Smooth muscle cell (in vitro differentiated cells): ENCODE results near the gene GADD45GIP1. TPM values are rescaled to one million over a fixed set of nuclear protein-coding genes. Genes with fewer than 3 reads are reported as not detected.

Experiments used
- DNase-seq: peaks from one replicate; lab custom pipeline; 2025; ENCODE audit not compliant: unreplicated experiment; lab: John Stamatoyannopoulos, UW
- H2AFZ ChIP-seq: fragments of 200-600 bp; sonication (generic); 2 replicates; pipeline ENCODE4 v1.6.0; 2016; ENCODE audit warnings: antibody characterized with exemption, low read depth, mild to moderate bottlenecking
- H3F3A ChIP-seq: fragments of 200-600 bp; sonication (generic); 2 replicates; pipeline ENCODE4 v1.6.0; 2017; ENCODE audit warnings: antibody characterized with exemption, low read depth
- H3K27ac ChIP-seq: fragments of 200-600 bp; sonication (generic); 2 replicates; pipeline ENCODE4 v1.5.1; 2016; ENCODE audit warnings: low read depth, mild to moderate bottlenecking
- H3K27me3 ChIP-seq: fragments of 200-600 bp; sonication (generic); 2 replicates; pipeline ENCODE4 v1.6.1; 2016; ENCODE audit warnings: low read depth, mild to moderate bottlenecking
- H3K36me3 ChIP-seq: fragments of 200-600 bp; sonication (generic); 2 replicates; pipeline ENCODE4 v1.5.1; 2016; ENCODE audit warnings: low read depth
- H3K4me1 ChIP-seq: fragments of 200-600 bp; sonication (generic); 2 replicates; pipeline ENCODE4 v1.5.1; 2016; ENCODE audit warnings: low read depth
- H3K4me2 ChIP-seq: fragments of 200-600 bp; sonication (generic); 2 replicates; pipeline ENCODE4 v1.6.0; 2016; ENCODE audit warnings: mild to moderate bottlenecking
- H3K4me3 ChIP-seq: fragments of 200-600 bp; sonication (generic); 2 replicates; pipeline ENCODE4 v1.5.1; 2016; ENCODE audit warnings: mild to moderate bottlenecking
- H3K79me2 ChIP-seq: fragments of 200-600 bp; sonication (generic); 2 replicates; pipeline ENCODE4 v1.6.0; 2016; ENCODE audit warnings: low read depth, mild to moderate bottlenecking
- H3K9ac ChIP-seq: fragments of 200-600 bp; sonication (generic); 2 replicates; pipeline ENCODE4 v1.6.0; 2016; ENCODE audit warnings: low read depth
- H3K9me3 ChIP-seq: fragments of 200-600 bp; sonication (generic); replicated peaks from 2 replicates; pipeline ENCODE4 v1.5.1; 2016; ENCODE audit warnings: low read depth
- H4K20me1 ChIP-seq: fragments of 200-600 bp; sonication (generic); 2 replicates; pipeline ENCODE4 v1.6.0; 2016; ENCODE audit warnings: low read depth
- WGBS: methylation state at CpG from one replicate; pipeline ENCODE4 v1.1.7; 2016; ENCODE audit warnings: low lambda C conversion rate; 5-methylcytosine and 5-hydroxymethylcytosine counted together
- polyA plus RNA-seq: library from polyadenylated mRNA; unstranded; fragments of >200 nt; fragmentation: Nextera tagmentation; extraction: Ambion mirVana; gene quantifications from 2 replicates; pipeline ENCODE4 v1.2.1, GENCODE V29; 2016
- total RNA-seq: library from RNA; depleted of rRNA; stranded (reverse); fragments of >200 nt; gene quantifications from 2 replicates; pipeline ENCODE4 v1.2.3, GENCODE V29; 2014
- TF ChIP-seq, protein P1 (sequence below): fragments of 200-600 bp; sonication (generic); IDR thresholded peaks from 2 replicates; pipeline ENCODE4 v1.5.1; 2017; ENCODE audit warnings: borderline replicate concordance, mild to moderate bottlenecking, antibody characterized with exemption; ENCODE audit not compliant: insufficient read depth, poor library complexity, severe bottlenecking

GADD45GIP1 gene
- total and polyA plus RNA-seq, 2 experiments from 2014 or later, result 51.5 to 152 TPM

GRCh38 chr19:12994701-12995595, 37.9 kb upstream of the GADD45GIP1 start, which contains the start of gene NFIX:
NFIX (plus strand) TSS chr19:12995475; CDS start chr19:12995838, 363 bp downstream.
- Histone ChIP-seq H2AFZ (peak within 1 kb of the TSS; percentile 58), H3F3A (no peaks in the 10 kb centered on the region), H3K27me3 (peaks cover 56% of the 10 kb centered on the region), H3K79me2 (no peaks in the 10 kb centered on the region), H3K4me2 (peak within 1 kb of the TSS; percentile 95), H3K36me3 (no peaks in the 10 kb centered on the region), H3K4me3 (peak within 1 kb of the TSS; percentile 57), H3K9me3 (no peaks in the 10 kb centered on the region), H3K4me1 (no peaks in the 10 kb centered on the region), H3K27ac (no peak within 1 kb of the TSS), H3K9ac (no peak within 1 kb of the TSS), H4K20me1 (peaks cover 14% of the 10 kb centered on the region)
- TF ChIP-seq, protein P1, sequence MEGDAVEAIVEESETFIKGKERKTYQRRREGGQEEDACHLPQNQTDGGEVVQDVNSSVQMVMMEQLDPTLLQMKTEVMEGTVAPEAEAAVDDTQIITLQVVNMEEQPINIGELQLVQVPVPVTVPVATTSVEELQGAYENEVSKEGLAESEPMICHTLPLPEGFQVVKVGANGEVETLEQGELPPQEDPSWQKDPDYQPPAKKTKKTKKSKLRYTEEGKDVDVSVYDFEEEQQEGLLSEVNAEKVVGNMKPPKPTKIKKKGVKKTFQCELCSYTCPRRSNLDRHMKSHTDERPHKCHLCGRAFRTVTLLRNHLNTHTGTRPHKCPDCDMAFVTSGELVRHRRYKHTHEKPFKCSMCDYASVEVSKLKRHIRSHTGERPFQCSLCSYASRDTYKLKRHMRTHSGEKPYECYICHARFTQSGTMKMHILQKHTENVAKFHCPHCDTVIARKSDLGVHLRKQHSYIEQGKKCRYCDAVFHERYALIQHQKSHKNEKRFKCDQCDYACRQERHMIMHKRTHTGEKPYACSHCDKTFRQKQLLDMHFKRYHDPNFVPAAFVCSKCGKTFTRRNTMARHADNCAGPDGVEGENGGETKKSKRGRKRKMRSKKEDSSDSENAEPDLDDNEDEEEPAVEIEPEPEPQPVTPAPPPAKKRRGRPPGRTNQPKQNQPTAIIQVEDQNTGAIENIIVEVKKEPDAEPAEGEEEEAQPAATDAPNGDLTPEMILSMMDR, result no peak
- DNase-seq, result no peak
- WGBS, result 30% methylated on average over 48 of the region's 84 CpGs

DNA sequence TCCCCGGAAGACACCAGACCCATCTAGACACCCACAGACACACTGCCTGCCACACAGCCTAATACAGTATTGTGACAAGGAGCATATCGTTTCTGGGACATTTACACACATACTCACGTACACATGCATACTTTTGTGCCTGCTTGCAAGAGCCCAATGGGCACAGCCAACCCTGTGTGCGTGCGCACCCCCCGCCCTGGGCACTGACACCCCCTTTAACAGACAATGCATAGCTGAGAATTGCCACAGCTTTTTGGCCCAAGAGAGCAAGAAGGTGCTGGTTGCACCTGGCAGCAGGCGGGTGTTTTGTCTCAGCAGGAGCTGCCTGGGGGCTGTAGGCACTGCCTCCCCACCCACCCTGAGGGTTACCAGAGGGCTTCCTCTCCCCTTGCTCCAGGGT, 36.5 kb upstream of the GADD45GIP1 start:
- TF ChIP-seq, protein P1, result no peak
- no peaks in the 10 kb centered on the region for H3K79me2 ChIP-seq
- H4K20me1 ChIP-seq, result peaks cover 14% of the 10 kb centered on the region
- no peaks in the 10 kb centered on the region for H3K36me3 ChIP-seq
- no peaks in the 10 kb centered on the region for H3F3A ChIP-seq
- no peaks in the 10 kb centered on the region for H3K4me1 ChIP-seq
- no peak overlapping the region for H3K4me2 ChIP-seq
- no peak overlapping the region for H2AFZ ChIP-seq
- no peak for DNase-seq
- H3K27ac ChIP-seq, result no peak overlapping the region
- H3K9me3 ChIP-seq, result no peaks in the 10 kb centered on the region
- H3K27me3 ChIP-seq, result peaks cover 50% of the 10 kb centered on the region
- H3K9ac ChIP-seq, result no peak overlapping the region
- no peak overlapping the region for H3K4me3 ChIP-seq
- WGBS, result 89% methylated on average over 7 of the region's 7 CpGs

- H4K20me1 ChIP-seq, result peaks cover 13% of the 10 kb centered on the region
- H2AFZ ChIP-seq, result no peak overlapping the region
- no peaks in the 10 kb centered on the region for H3F3A ChIP-seq
- no peaks in the 10 kb centered on the region for H3K36me3 ChIP-seq
- no peak overlapping the region for H3K4me2 ChIP-seq
- H3K9me3 ChIP-seq, result no peaks in the 10 kb centered on the region
- H3K27ac ChIP-seq, result no peak overlapping the region
- 88% methylated on average over 11 of the region's 11 CpGs for WGBS
- no peaks in the 10 kb centered on the region for H3K79me2 ChIP-seq
- no peak overlapping the region for H3K9ac ChIP-seq
- no peak for DNase-seq
- H3K4me1 ChIP-seq, result no peaks in the 10 kb centered on the region
- TF ChIP-seq, protein P1, result no peak
- H3K27me3 ChIP-seq, result peaks cover 47% of the 10 kb centered on the region
- no peak overlapping the region for H3K4me3 ChIP-seq
These were observed 35.7 kb upstream of the GADD45GIP1 start for GRCh38 chr19:12992729-12993128.
